Thymus (tissue), 11 donors: ENCODE results near the gene MYRIP. TPM values are rescaled to one million over a fixed set of nuclear protein-coding genes. Genes with fewer than 3 reads are reported as not detected.

Experiments
- DNase-seq, 9 donors: peaks; one replicate each; pipeline ENCODE4 v3.0.0-alpha.2; 2013; ENCODE audit warnings: low spot score in 9 of 9, low read depth in 6 of 9, missing footprints in 1 of 9
- H3K27ac ChIP-seq, 2 donors: one replicate each; pipeline ENCODE4 v1.5.1; 2013; ENCODE audit warnings: control low read depth in 1 of 2, low read depth in 1 of 2, low read length in 1 of 2, mild to moderate bottlenecking in 1 of 2, moderate library complexity in 1 of 2
- H3K27me3 ChIP-seq, 2 donors: one replicate each; pipeline ENCODE4 v1.5.1; 2013; ENCODE audit warnings: low read length in 1 of 2; ENCODE audit not compliant: control insufficient read depth in 2 of 2, insufficient read depth in 1 of 2
- H3K36me3 ChIP-seq, 2 donors: one replicate each; pipeline ENCODE4 v1.5.1; 2013; ENCODE audit warnings: low read length in 1 of 2, mild to moderate bottlenecking in 1 of 2, moderate library complexity in 1 of 2; ENCODE audit not compliant: control insufficient read depth in 2 of 2, insufficient read depth in 2 of 2
- H3K4me1 ChIP-seq, 2 donors: one replicate each; pipeline ENCODE4 v1.5.1; 2013; ENCODE audit warnings: low read length in 2 of 2; ENCODE audit not compliant: control insufficient read depth in 2 of 2, insufficient read depth in 2 of 2
- H3K4me3 ChIP-seq, 2 donors: one replicate each; pipeline ENCODE4 v1.5.1; 2013; ENCODE audit warnings: low read length in 2 of 2, control low read depth in 1 of 2, mild to moderate bottlenecking in 1 of 2
- H3K9me3 ChIP-seq, 2 donors: one replicate each; pipeline ENCODE4 v1.5.1; 2013; ENCODE audit warnings: low read length in 1 of 2, mild to moderate bottlenecking in 1 of 2; ENCODE audit not compliant: control insufficient read depth in 2 of 2, insufficient read depth in 1 of 2
- WGBS: extraction: QIAGEN DNeasy Blood & Tissue Kit; methylation state at CpG from one replicate; pipeline ENCODE4 v1.1.7; 2013; 5-methylcytosine and 5-hydroxymethylcytosine counted together
- polyA plus RNA-seq: library from polyadenylated mRNA; stranded (reverse); fragments of 200-250 nt; gene quantifications from one replicate; pipeline ENCODE4 v1.2.3, GENCODE V29; 2013
- total RNA-seq: library from RNA; stranded (reverse); fragments of 120-200 nt; gene quantifications from one replicate; pipeline ENCODE4 v1.2.4, GENCODE V29; 2013
- donor health status: healthy.

The MYRIP gene
- total and polyA plus RNA-seq, 2 donors, result 0.28 to 1.6 TPM

DNA sequence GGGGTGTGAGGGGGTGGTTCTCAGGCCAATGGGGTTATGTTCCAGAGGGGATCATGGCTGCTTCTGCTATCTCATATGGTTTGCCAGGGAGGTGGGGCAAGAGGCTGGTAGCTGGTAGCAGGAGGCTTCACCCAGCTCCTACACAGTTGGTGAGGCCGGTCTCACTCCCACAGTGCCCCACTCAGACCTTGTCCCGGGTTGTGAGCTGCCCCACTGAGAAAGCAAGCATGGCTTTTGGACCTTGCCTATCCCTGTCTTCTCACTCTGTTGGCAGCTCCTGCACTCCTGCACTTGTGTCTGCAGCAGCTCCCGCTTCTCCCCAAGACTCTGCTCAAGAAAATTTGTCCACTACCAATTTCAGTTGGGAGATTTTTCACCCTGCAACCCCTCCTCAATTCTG lies 46.1 kb downstream of the MYRIP start:
- H3K27me3 ChIP-seq, result no peaks in the 10 kb centered on the region
- DNase-seq, result no peak
- no peaks in the 10 kb centered on the region for H3K4me1 ChIP-seq
- no peaks in the 10 kb centered on the region for H3K36me3 ChIP-seq
- H3K9me3 ChIP-seq, result no peaks in the 10 kb centered on the region
- H3K4me3 ChIP-seq, result no peak overlapping the region
- WGBS, result 97% methylated on average over 3 of the region's 3 CpGs
- H3K27ac ChIP-seq, result no peak overlapping the region

DNA sequence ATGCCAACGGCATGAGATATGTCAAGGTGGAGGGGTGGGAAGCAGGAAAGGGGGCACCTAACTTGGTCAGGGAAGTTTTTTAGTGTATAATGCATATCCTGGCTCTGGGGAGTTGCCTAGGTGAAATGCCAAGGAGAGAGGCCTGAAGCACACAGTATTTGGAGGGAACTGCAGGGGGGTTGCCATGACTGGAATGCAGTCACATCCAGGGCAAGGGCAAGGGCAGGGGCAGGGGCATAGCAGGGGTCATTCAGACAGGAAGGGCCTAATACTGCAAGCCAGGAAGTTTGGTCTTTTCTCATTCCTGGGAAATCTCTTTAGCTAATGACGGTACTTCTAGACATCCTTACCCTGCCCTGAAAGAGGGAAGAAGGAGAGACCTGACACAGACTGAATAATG lies 60.5 kb downstream of the MYRIP start:
- Histone ChIP-seq H3K9me3 (no peaks in the 10 kb centered on the region), H3K27me3 (no peaks in the 10 kb centered on the region), H3K4me1 (no peaks in the 10 kb centered on the region), H3K36me3 (no peaks in the 10 kb centered on the region), H3K4me3 (no peak overlapping the region), H3K27ac (no peak overlapping the region)
- no peak for DNase-seq
- 89% methylated on average over 2 of the region's 2 CpGs for WGBS

DNA sequence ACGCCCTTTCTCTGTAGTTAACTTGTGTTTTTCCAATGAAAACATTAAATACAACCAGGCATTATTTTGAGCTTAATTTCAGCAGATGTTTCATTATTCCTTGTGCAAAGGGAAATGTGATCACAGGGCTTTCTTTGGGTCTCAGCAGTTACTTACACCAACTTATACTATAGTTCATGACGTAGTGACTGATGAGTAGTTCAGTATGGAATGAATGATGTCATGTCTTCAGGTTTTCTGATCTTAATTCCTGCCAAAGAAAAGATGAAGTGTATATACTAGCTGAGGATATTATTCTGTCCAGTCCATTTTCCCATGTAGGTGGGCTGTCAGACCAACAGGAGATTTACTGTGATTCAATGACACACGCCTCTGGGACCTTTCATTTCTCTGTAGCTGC lies 61.3 kb downstream of the MYRIP start:
- DNase-seq, result no peak
- H3K27ac ChIP-seq, result no peak overlapping the region
- H3K36me3 ChIP-seq, result no peaks in the 10 kb centered on the region
- H3K4me1 ChIP-seq, result no peaks in the 10 kb centered on the region
- no peaks in the 10 kb centered on the region for H3K27me3 ChIP-seq
- 83% methylated on average over 3 of the region's 3 CpGs for WGBS
- H3K9me3 ChIP-seq, result no peaks in the 10 kb centered on the region
- H3K4me3 ChIP-seq, result no peak overlapping the region

DNA sequence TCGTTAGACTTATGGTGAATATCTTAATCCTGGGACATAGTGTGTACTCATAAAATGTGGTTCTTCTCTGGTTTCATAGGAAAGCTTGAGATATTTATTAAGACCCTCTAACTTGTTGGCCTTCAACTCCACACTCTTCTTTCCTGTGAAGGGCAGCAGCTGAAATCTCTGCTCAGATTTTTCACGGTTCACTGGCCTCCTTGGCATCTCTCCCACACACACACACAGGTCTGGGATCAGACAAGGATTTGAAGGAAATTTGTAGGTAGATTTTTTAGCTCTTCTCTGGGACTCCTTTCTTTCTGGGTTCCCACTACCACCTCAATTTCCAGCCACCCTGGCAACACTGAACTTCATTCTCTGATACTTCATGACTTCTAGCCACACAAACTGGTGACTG lies 70.2 kb downstream of the MYRIP start:
- DNase-seq, result no peak
- no peaks in the 10 kb centered on the region for H3K36me3 ChIP-seq
- H3K27ac ChIP-seq, result no peak overlapping the region
- H3K27me3 ChIP-seq, result no peaks in the 10 kb centered on the region
- no peaks in the 10 kb centered on the region for H3K4me1 ChIP-seq
- WGBS, result 97% methylated on average over 2 of the region's 2 CpGs
- no peak overlapping the region for H3K4me3 ChIP-seq
- no peaks in the 10 kb centered on the region for H3K9me3 ChIP-seq

DNA sequence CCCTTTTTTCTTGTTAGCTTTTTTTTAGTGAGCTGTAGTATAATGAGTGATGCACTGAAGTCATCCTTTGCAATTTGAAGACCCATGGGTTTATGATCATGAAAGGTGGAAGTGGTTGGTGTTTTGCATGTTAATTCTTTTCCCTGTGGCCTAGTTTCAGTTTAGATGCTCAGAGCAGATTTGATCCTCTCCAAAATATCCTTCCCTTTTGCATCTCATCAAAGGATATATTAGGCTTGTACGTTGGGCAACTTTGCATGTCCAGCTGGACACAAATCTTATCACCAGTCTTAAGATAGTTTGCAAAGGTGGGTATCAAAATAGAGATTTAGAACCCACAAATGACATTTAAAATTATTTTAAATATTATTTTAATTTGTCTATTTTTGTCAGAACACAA lies 72.7 kb downstream of the MYRIP start:
- Histone ChIP-seq H3K27ac (no peak overlapping the region), H3K36me3 (no peaks in the 10 kb centered on the region), H3K9me3 (no peaks in the 10 kb centered on the region), H3K27me3 (no peaks in the 10 kb centered on the region), H3K4me1 (no peaks in the 10 kb centered on the region), H3K4me3 (no peak overlapping the region)
- DNase-seq, result no peak
- 83% methylated on average over 1 of the region's 1 CpG for WGBS

DNA sequence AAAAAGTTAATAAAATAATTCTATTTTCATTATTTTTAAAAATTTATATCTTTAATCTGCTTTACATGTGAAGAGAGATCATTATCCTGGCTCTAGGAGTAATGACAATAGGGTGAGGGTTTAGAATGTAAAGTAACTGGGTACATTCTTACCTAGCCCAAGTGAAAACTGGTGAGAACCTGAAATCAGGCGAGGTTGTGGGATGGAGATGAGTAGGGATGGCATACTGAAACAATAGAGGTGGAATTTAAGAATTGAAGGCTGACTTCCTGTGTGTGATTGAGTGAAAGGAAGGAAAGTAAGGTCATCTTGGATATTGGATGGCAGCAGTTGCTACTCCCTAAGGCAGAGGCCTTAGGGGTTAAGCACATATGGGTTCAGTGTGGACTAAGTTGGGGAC lies 82.7 kb downstream of the MYRIP start:
- H3K27me3 ChIP-seq, result no peaks in the 10 kb centered on the region
- H3K9me3 ChIP-seq, result no peaks in the 10 kb centered on the region
- H3K27ac ChIP-seq, result no peak overlapping the region
- no peaks in the 10 kb centered on the region for H3K36me3 ChIP-seq
- 88% methylated on average over 1 of the region's 1 CpG for WGBS
- no peaks in the 10 kb centered on the region for H3K4me1 ChIP-seq
- no peak for DNase-seq
- H3K4me3 ChIP-seq, result no peak overlapping the region

DNA sequence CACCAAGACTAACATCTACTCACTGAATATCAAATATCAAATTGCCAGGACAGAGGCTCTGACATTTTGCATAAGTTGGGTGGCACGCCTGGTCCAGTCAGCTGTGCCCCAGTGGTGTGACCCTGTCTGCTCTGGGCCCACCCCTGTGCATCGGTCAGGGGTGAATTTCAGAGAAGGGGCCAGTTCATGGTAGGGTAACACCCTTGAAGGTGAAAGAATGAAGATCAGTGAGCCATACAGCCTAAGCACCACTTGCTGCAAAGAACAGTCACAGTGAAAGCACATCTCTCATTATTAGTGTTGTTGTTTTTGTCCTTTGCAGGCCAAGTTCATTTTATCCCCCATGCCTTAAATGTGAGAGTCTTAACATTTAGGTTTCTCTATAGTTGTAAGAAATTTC lies 86.8 kb downstream of the MYRIP start:
- H3K4me1 ChIP-seq, result no peaks in the 10 kb centered on the region
- no peak overlapping the region for H3K27ac ChIP-seq
- WGBS, result 96% methylated on average over 2 of the region's 2 CpGs
- H3K27me3 ChIP-seq, result no peaks in the 10 kb centered on the region
- no peak overlapping the region for H3K4me3 ChIP-seq
- H3K9me3 ChIP-seq, result no peaks in the 10 kb centered on the region
- DNase-seq, result no peak
- H3K36me3 ChIP-seq, result no peaks in the 10 kb centered on the region

DNA sequence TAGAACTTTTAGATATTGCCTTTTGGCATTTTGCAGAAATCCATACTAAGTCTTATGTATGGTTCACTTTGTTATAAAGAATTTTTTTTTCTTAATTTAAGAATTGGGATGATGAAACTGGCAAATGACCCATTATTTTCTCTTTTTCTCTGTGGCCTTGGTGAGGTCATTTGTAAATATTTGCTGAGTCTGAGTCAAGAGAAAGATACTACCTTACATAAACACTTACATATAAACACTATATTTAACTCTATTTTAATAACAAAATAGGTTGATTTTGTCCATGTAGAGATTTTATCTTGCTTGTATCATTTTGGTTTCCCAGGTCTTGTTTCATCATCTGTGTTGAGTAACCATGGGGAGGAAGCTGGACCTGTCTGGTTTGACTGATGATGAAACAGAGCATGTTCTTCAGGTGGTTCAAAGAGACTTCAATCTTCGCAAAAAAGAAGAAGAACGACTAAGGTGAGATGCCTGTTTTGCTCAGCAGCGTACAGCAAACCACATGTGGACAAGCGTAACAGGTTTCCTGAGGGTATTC lies 91.1 kb downstream of the MYRIP start:
- Histone ChIP-seq H3K9me3 (no peaks in the 10 kb centered on the region), H3K4me1 (no peaks in the 10 kb centered on the region), H3K4me3 (no peak overlapping the region), H3K27me3 (no peaks in the 10 kb centered on the region), H3K36me3 (no peaks in the 10 kb centered on the region), H3K27ac (no peak overlapping the region)
- no peak for DNase-seq
- 96% methylated on average over 4 of the region's 4 CpGs for WGBS

DNA sequence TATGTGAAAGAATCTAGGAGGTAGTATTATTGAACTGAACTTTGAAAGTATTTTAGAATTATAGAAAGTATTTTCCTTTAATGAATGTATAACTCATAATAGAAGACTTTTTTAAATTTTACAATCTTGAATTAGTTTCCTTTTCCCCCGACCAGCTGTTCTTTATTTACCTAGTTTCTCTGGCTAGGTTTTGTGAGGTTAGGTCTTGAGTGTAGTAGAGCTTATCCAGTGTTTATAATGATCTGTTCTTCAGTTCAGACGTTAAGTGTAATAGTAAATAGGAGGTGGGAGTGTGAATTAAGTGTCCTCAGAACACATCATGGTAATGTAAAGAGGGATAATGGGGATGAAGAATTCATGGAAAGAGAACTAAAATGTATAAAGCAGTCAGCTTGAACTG lies 93.8 kb downstream of the MYRIP start:
- WGBS, result 87% methylated on average over 2 of the region's 2 CpGs
- DNase-seq, result no peak
- H3K4me3 ChIP-seq, result no peak overlapping the region

DNA sequence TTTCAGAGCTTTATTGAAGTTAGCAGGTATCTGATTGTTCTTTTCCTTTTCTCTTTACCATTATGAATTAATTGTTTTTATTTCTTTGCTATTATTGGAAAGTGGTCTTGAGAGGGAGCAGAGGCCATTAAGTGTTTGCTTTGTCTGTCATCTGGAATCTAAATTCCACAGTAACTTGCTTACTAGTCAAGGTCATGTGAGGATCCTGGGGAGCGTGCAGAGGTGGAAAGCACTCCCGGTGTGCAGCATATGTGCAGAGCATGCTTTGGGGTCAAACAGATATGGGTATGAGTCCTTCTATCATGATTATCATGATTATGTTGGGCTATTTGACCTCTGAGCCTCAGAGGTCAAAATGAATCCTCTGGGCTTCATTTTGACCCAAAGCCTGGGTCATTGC lies 96.4 kb downstream of the MYRIP start:
- WGBS, result 97% methylated on average over 2 of the region's 2 CpGs
- H3K9me3 ChIP-seq, result no peaks in the 10 kb centered on the region
- no peaks in the 10 kb centered on the region for H3K4me1 ChIP-seq
- no peaks in the 10 kb centered on the region for H3K27me3 ChIP-seq
- H3K36me3 ChIP-seq, result no peaks in the 10 kb centered on the region
- H3K4me3 ChIP-seq, result no peak overlapping the region
- no peak overlapping the region for H3K27ac ChIP-seq
- no peak for DNase-seq

More for the DNA sequence above, 93.8 kb downstream of the MYRIP start:
- Histone ChIP-seq H3K9me3 (no peaks in the 10 kb centered on the region), H3K4me1 (no peaks in the 10 kb centered on the region), H3K36me3 (no peaks in the 10 kb centered on the region), H3K27ac (no peak overlapping the region), H3K27me3 (no peaks in the 10 kb centered on the region)
